HepG2 (cell line): ENCODE measurements around the gene TSPAN18.

Source experiments
- CTCF ChIP-seq: sonication (generic); formaldehyde crosslinking; IDR thresholded peaks from 2 replicates; pipeline ENCODE4 v1.5.0; 2020; ENCODE audit warnings: mild to moderate bottlenecking, missing genetic modification reagents, moderate library complexity
- GTF3A ChIP-seq: sonication (generic); formaldehyde crosslinking; conservative IDR thresholded peaks from 2 replicates; pipeline ENCODE4 v1.4.0; 2020; ENCODE audit warnings: mild to moderate bottlenecking, missing genetic modification reagents
- HIVEP1 ChIP-seq: sonication (generic); formaldehyde crosslinking; IDR thresholded peaks from 2 replicates; pipeline ENCODE4 v1.4.0; 2020; ENCODE audit warnings: mild to moderate bottlenecking, missing genetic modification reagents
- KDM1A ChIP-seq: IDR thresholded peaks from 2 replicates; pipeline ENCODE4 v1.6.1; 2016; ENCODE audit warnings: missing compliant biosample characterization
- ZBTB7A ChIP-seq: sonication (generic); formaldehyde crosslinking; IDR thresholded peaks from 2 replicates; pipeline ENCODE4 v1.8.0; 2022; ENCODE audit warnings: mild to moderate bottlenecking, missing genetic modification reagents
- ZNF281 ChIP-seq: sonication (generic); formaldehyde crosslinking; IDR thresholded peaks from 2 replicates; pipeline ENCODE4 v1.4.0; 2020; ENCODE audit warnings: missing genetic modification reagents, borderline replicate concordance

- TF ChIP-seq ZNF281 (CRISPR knock-in tag) (no peak), CTCF (no peak), ZBTB7A (CRISPR knock-in tag) (no peak), GTF3A (no peak), HIVEP1 (CRISPR knock-in tag) (no peak), KDM1A (CRISPR knock-in tag) (no peak)
Observed at GRCh38 chr11:44840521-44841251, 113.9 kb downstream of the TSPAN18 start.
